ENCODE results near the gene IMPDH1.
A peak's percentile ranks its signal among the peaks of the same experiment; 100 is the strongest.

The IMPDH1 gene

DNA sequence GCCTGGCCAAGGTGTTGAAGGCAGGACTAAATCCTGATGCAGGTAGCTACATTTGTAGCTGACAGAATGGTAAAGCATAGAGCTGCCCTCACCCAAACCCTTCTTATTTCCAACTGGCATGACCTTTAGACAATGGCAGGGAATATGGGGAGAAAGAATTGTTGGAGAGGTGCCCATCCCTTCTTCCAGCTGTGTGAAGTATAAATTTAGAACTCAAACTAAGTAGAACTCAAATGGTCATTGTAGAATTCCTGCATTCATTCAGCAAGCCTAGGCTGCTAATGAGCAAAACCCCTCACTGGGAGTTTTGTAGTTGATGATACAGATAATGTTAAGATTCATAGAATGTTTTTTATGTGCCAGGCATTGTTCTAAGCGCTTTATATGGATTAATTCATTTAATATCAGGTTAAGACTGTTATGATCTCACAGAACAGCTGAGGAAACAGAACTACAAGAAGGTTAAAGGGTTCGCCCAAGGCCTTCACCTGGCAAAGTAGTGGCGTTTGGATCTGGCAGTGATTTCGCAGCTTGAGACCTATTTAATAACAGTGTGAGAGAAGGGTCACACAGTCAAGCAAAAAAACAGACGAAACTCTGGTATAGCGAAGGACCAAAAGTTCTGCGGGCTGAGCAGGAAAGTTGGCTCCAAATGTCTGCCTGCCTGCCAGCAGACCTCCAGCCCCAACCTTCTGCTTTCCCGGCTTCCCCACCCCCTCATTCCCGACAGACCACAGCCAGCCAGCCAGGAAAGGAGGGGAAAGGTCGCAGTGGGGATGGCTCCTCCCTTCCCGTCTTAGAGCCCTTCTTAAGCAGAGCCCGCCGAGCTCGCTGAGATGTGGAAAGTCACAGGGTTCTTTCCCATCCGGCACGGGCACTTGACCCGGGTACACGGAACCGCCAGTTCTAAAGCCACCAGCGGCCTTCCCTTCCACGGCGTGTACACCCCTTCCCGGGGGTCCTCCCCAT, 44.3 kb upstream of the IMPDH1 start:
- peak overlapping the region; percentile 29 for H3K4me3 ChIP-seq (ENCODE audit: low read length)
- no peak for TF ChIP-seq CTCF (conservative IDR thresholded peaks at IDR 0.05; ENCODE audit: low read depth, low read length)
- DNase-seq (ENCODE audit: low read depth) = peak; percentile 80

GRCh38 chr7:128452552-128452951, 42.8 kb upstream of the IMPDH1 start:
- no peak for DNase-seq (ENCODE audit: low read depth)
- no peak overlapping the region for H3K4me3 ChIP-seq (ENCODE audit: low read length)
- no peak for TF ChIP-seq CTCF (conservative IDR thresholded peaks at IDR 0.05; ENCODE audit: low read depth, low read length)

GRCh38 chr7:128450913-128451312, 41.1 kb upstream of the IMPDH1 start:
- TF ChIP-seq CTCF (conservative IDR thresholded peaks at IDR 0.05; ENCODE audit: low read depth, low read length) = no peak

DNA sequence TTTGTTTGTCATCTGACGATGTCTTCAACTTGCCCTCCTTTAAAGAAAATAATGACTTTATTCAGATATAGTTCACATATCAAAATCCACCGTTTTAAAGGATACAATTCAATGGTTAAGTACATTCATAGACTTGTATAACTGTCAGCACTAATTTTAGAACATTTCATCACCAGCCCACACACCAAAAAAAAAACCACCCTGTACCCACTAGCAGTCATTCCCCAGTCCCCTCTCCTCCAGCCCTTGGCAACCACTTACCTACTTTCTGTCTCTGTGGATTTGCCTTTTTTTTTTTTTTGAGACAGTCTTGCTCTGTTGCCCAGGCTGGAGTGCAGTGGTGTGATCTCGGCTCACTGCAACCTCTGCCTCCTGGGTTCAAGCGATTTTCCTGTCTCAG, 40.6 kb upstream of the IMPDH1 start:
- DNase-seq (ENCODE audit: low read depth) = no peak
- TF ChIP-seq CTCF (conservative IDR thresholded peaks at IDR 0.05; ENCODE audit: low read depth, low read length) = no peak
- no peak overlapping the region for H3K4me3 ChIP-seq (ENCODE audit: low read length)

More at GRCh38 chr7:128450913-128451312, 41.1 kb upstream of the IMPDH1 start:
- H3K4me3 ChIP-seq (ENCODE audit: low read length) = no peak overlapping the region
- no peak for DNase-seq (ENCODE audit: low read depth)

- no peak for TF ChIP-seq CTCF (conservative IDR thresholded peaks at IDR 0.05; ENCODE audit: low read depth, low read length)
- no peak overlapping the region for H3K4me3 ChIP-seq (ENCODE audit: low read length)
- no peak for DNase-seq (ENCODE audit: low read depth)
These were observed 39.0 kb upstream of the IMPDH1 start for GRCh38 chr7:128448751-128449302.

- no peak for DNase-seq (ENCODE audit: low read depth)
- no peak overlapping the region for H3K4me3 ChIP-seq (ENCODE audit: low read length)
- no peak for TF ChIP-seq CTCF (conservative IDR thresholded peaks at IDR 0.05; ENCODE audit: low read depth, low read length)
These were observed 38.3 kb upstream of the IMPDH1 start for GRCh38 chr7:128447941-128448564.
